GM12878 (cell line): ENCODE data around the gene TCF7.

Experiments
- ASH2L ChIP-seq: fragments of 300-600, 200-600 bp; sonication (generic); IDR thresholded peaks from 2 replicates; pipeline ENCODE4 v1.6.1; 2017; ENCODE audit warnings: low read depth, mild to moderate bottlenecking, borderline replicate concordance
- BCL11A ChIP-seq: IDR thresholded peaks from 2 replicates; pipeline ENCODE4 v1.6.1; 2011; ENCODE audit warnings: low read depth, low read length
- EP300 ChIP-seq, 2 experiments: fragments of 150-350 bp in 1 of 2; IDR thresholded peaks; 2 replicates each; pipeline ENCODE4 v1.6.1; 2011 to 2012; ENCODE audit warnings: low read depth in 2 of 2, low read length in 2 of 2, borderline replicate concordance in 1 of 2, improper control_type of control experiment in 1 of 2, inconsistent platforms in 1 of 2; ENCODE audit not compliant: control insufficient read depth in 1 of 2
- EZH2 ChIP-seq: IDR thresholded peaks from 2 replicates; pipeline ENCODE4 v1.6.1; 2012; ENCODE audit warnings: low read depth, mild to moderate bottlenecking, control low read depth, inconsistent platforms, low read length, borderline replicate concordance; ENCODE audit not compliant: control insufficient read depth
- IRF3 ChIP-seq: fragments of 450-650 bp; IDR thresholded peaks from 2 replicates; pipeline ENCODE4 v1.6.1; 2014; ENCODE audit warnings: mild to moderate bottlenecking
- POLR2A ChIP-seq: IDR thresholded peaks from 2 replicates; pipeline ENCODE4 v1.6.1; 2011; ENCODE audit warnings: low read depth, mild to moderate bottlenecking, low read length
- SUZ12 ChIP-seq: fragments of 200-600 bp; sonication (generic); IDR thresholded peaks from one replicate; pipeline ENCODE4 v1.6.1; 2018; ENCODE audit warnings: antibody characterized with exemption, mild to moderate bottlenecking; ENCODE audit not compliant: unreplicated experiment
- TF ChIP-seq, protein P1 (sequence below): IDR thresholded peaks from 2 replicates; pipeline ENCODE4 v1.6.1; 2011; ENCODE audit warnings: low read depth, mild to moderate bottlenecking, low read length, moderate library complexity, borderline replicate concordance; ENCODE audit errors: extremely low read depth
- TF ChIP-seq, protein P2 (sequence below), 3 experiments: IDR thresholded peaks in 2 of 3; conservative IDR thresholded peaks in 1 of 3; 2 replicates each; pipeline ENCODE4 v1.5.1; 2011; ENCODE audit warnings: low read depth in 3 of 3, low read length in 3 of 3, mild to moderate bottlenecking in 3 of 3, control low read depth in 2 of 3, moderate library complexity in 2 of 3, inconsistent platforms in 1 of 3, mixed read lengths in 1 of 3; ENCODE audit not compliant: control insufficient read depth in 2 of 3, insufficient read depth in 1 of 3; ENCODE audit errors: extremely low read depth in 1 of 3
- TF ChIP-seq, protein P3 (sequence below): IDR thresholded peaks from 2 replicates; pipeline ENCODE4 v1.6.1; 2011; ENCODE audit warnings: low read depth, low read length, improper control_type of control experiment, borderline replicate concordance

GRCh38 chr5:134099288-134099872 is 15.1 kb upstream of the TCF7 start:
- TF ChIP-seq BCL11A, result no peak
- TF ChIP-seq ASH2L, result no peak
- TF ChIP-seq EP300 (IDR thresholded peaks at IDR 0.05; ENCODE audit: borderline replicate concordance in 1 of 2, control insufficient read depth in 1 of 2, low read depth in 2 of 2, low read length in 2 of 2), result no peak
- TF ChIP-seq IRF3, result no peak
- TF ChIP-seq SUZ12, result no peak
- TF ChIP-seq, protein P1, sequence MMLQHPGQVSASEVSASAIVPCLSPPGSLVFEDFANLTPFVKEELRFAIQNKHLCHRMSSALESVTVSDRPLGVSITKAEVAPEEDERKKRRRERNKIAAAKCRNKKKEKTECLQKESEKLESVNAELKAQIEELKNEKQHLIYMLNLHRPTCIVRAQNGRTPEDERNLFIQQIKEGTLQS, result no peak
- TF ChIP-seq, protein P2, sequence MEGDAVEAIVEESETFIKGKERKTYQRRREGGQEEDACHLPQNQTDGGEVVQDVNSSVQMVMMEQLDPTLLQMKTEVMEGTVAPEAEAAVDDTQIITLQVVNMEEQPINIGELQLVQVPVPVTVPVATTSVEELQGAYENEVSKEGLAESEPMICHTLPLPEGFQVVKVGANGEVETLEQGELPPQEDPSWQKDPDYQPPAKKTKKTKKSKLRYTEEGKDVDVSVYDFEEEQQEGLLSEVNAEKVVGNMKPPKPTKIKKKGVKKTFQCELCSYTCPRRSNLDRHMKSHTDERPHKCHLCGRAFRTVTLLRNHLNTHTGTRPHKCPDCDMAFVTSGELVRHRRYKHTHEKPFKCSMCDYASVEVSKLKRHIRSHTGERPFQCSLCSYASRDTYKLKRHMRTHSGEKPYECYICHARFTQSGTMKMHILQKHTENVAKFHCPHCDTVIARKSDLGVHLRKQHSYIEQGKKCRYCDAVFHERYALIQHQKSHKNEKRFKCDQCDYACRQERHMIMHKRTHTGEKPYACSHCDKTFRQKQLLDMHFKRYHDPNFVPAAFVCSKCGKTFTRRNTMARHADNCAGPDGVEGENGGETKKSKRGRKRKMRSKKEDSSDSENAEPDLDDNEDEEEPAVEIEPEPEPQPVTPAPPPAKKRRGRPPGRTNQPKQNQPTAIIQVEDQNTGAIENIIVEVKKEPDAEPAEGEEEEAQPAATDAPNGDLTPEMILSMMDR (IDR thresholded peaks at IDR 0.05 in 2 of 3, conservative IDR thresholded peaks at IDR 0.05 in 1 of 3; ENCODE audit: control insufficient read depth in 2 of 3, extremely low read depth in 1 of 3, insufficient read depth in 1 of 3, low read depth in 3 of 3, low read length in 3 of 3), result peak in 2 of 3 experiments; percentile 1 to 41; a peak in 2 of 6 replicates
- no peak for TF ChIP-seq EZH2
- TF ChIP-seq, protein P3, sequence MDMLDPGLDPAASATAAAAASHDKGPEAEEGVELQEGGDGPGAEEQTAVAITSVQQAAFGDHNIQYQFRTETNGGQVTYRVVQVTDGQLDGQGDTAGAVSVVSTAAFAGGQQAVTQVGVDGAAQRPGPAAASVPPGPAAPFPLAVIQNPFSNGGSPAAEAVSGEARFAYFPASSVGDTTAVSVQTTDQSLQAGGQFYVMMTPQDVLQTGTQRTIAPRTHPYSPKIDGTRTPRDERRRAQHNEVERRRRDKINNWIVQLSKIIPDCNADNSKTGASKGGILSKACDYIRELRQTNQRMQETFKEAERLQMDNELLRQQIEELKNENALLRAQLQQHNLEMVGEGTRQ, result no peak
- no peak for TF ChIP-seq POLR2A
